GM12878 (cell line): ENCODE measurements around the gene RFC4. TPM values are rescaled to one million over a fixed set of nuclear protein-coding genes. Genes with fewer than 3 reads are reported as not detected.

Source experiments
- ASH2L ChIP-seq: fragments of 300-600, 200-600 bp; sonication (generic); IDR thresholded peaks from 2 replicates; pipeline ENCODE4 v1.6.1; 2017; ENCODE audit warnings: low read depth, mild to moderate bottlenecking, borderline replicate concordance
- CHD4 ChIP-seq: fragments of 200-600 bp; sonication (generic); IDR thresholded peaks from 2 replicates; pipeline ENCODE4 v1.6.1; 2016; ENCODE audit warnings: mild to moderate bottlenecking
- CREM ChIP-seq: IDR thresholded peaks from 2 replicates; pipeline ENCODE4 v1.6.1; 2014; ENCODE audit warnings: antibody characterized with exemption, low read depth
- DPF2 ChIP-seq: fragments of 450-650 bp; IDR thresholded peaks from 2 replicates; pipeline ENCODE4 v1.6.1; 2017; ENCODE audit warnings: mild to moderate bottlenecking
- HSF1 ChIP-seq: fragments of 150-350 bp; IDR thresholded peaks from 2 replicates; pipeline ENCODE4 v1.6.1; 2014; ENCODE audit warnings: mild to moderate bottlenecking, low read depth, low read length
- IKZF2 ChIP-seq, 2 experiments: fragments of 450-650 bp; IDR thresholded peaks; 2 replicates each; pipeline ENCODE4 v1.6.1; 2017; ENCODE audit warnings: mild to moderate bottlenecking in 2 of 2, moderate library complexity in 2 of 2
- NBN ChIP-seq: fragments of 450-650 bp; IDR thresholded peaks from 2 replicates; pipeline ENCODE4 v1.6.1; 2016
- RUNX3 ChIP-seq: IDR thresholded peaks from 2 replicates; pipeline ENCODE4 v1.6.1; 2012; ENCODE audit warnings: low read length, inconsistent platforms
- SIX5 ChIP-seq: IDR thresholded peaks from 2 replicates; pipeline ENCODE4 v1.6.1; 2011; ENCODE audit warnings: mild to moderate bottlenecking, low read depth, low read length, moderate library complexity; ENCODE audit not compliant: severe bottlenecking
- ZNF217 ChIP-seq: fragments of 450-650 bp; IDR thresholded peaks from 2 replicates; pipeline ENCODE4 v1.6.1; 2017; ENCODE audit warnings: antibody characterized with exemption, mild to moderate bottlenecking
- polyA plus RNA-seq, 11 experiments: library from polyadenylated mRNA; depleted of rRNA in 4 of 11; unstranded in 6 of 11; stranded (reverse) in 5 of 11; fragments of >200 nt; fragmentation: Nextera tagmentation in 4 of 11; fragmentation: Illumina TruSeq in 1 of 11; extraction: Ambion mirVana in 4 of 11; extraction: Trizol in 1 of 11; gene quantifications; 1 replicate in 1 of 11; 2 replicates in 10 of 11; pipeline versions ENCODE4 v1.2.1 to v1.2.3, GENCODE V29; 2011 to 2016; ENCODE audit warnings: inconsistent platforms in 2 of 11, missing spikeins in 2 of 11, low read depth in 1 of 11
- total RNA-seq, 4 experiments: library from RNA; depleted of rRNA in 3 of 4; stranded (reverse); fragments of >200 nt in 3 of 4; fragmentation: Illumina TruSeq in 1 of 4; extraction: Trizol in 1 of 4; gene quantifications; 2 replicates each; pipeline versions ENCODE4 v1.2.1 to v1.2.3, GENCODE V29; 2013 to 2021
- TF ChIP-seq, protein P1 (sequence below): fragments of 450-650 bp; IDR thresholded peaks from 2 replicates; pipeline ENCODE4 v1.6.1; 2017; ENCODE audit warnings: mild to moderate bottlenecking, moderate library complexity
- TF ChIP-seq, protein P2 (sequence below): fragments of 450-650 bp; IDR thresholded peaks from 2 replicates; pipeline ENCODE4 v1.6.1; 2016; ENCODE audit warnings: mild to moderate bottlenecking, moderate library complexity, borderline replicate concordance

Gene RFC4
- total and polyA plus RNA-seq, 10 of the 15 experiments (the other 5 are each of a cell fraction or from before 2014, with no cell fraction given): 49.1 to 144 (median 112) TPM

- no peak for TF ChIP-seq DPF2
- no peak for TF ChIP-seq SIX5
- TF ChIP-seq NBN: no peak
- TF ChIP-seq CHD4: no peak
- TF ChIP-seq ASH2L: no peak
- TF ChIP-seq ZNF217: no peak
- TF ChIP-seq HSF1: no peak
- TF ChIP-seq RUNX3: no peak
- TF ChIP-seq, protein P1, sequence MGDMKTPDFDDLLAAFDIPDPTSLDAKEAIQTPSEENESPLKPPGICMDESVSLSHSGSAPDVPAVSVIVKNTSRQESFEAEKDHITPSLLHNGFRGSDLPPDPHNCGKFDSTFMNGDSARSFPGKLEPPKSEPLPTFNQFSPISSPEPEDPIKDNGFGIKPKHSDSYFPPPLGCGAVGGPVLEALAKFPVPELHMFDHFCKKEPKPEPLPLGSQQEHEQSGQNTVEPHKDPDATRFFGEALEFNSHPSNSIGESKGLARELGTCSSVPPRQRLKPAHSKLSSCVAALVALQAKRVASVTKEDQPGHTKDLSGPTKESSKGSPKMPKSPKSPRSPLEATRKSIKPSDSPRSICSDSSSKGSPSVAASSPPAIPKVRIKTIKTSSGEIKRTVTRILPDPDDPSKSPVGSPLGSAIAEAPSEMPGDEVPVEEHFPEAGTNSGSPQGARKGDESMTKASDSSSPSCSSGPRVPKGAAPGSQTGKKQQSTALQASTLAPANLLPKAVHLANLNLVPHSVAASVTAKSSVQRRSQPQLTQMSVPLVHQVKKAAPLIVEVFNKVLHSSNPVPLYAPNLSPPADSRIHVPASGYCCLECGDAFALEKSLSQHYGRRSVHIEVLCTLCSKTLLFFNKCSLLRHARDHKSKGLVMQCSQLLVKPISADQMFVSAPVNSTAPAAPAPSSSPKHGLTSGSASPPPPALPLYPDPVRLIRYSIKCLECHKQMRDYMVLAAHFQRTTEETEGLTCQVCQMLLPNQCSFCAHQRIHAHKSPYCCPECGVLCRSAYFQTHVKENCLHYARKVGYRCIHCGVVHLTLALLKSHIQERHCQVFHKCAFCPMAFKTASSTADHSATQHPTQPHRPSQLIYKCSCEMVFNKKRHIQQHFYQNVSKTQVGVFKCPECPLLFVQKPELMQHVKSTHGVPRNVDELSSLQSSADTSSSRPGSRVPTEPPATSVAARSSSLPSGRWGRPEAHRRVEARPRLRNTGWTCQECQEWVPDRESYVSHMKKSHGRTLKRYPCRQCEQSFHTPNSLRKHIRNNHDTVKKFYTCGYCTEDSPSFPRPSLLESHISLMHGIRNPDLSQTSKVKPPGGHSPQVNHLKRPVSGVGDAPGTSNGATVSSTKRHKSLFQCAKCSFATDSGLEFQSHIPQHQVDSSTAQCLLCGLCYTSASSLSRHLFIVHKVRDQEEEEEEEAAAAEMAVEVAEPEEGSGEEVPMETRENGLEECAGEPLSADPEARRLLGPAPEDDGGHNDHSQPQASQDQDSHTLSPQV: no peak
- no peak for TF ChIP-seq IKZF2 (IDR thresholded peaks at IDR 0.05)
- TF ChIP-seq CREM: no peak
- TF ChIP-seq, protein P2, sequence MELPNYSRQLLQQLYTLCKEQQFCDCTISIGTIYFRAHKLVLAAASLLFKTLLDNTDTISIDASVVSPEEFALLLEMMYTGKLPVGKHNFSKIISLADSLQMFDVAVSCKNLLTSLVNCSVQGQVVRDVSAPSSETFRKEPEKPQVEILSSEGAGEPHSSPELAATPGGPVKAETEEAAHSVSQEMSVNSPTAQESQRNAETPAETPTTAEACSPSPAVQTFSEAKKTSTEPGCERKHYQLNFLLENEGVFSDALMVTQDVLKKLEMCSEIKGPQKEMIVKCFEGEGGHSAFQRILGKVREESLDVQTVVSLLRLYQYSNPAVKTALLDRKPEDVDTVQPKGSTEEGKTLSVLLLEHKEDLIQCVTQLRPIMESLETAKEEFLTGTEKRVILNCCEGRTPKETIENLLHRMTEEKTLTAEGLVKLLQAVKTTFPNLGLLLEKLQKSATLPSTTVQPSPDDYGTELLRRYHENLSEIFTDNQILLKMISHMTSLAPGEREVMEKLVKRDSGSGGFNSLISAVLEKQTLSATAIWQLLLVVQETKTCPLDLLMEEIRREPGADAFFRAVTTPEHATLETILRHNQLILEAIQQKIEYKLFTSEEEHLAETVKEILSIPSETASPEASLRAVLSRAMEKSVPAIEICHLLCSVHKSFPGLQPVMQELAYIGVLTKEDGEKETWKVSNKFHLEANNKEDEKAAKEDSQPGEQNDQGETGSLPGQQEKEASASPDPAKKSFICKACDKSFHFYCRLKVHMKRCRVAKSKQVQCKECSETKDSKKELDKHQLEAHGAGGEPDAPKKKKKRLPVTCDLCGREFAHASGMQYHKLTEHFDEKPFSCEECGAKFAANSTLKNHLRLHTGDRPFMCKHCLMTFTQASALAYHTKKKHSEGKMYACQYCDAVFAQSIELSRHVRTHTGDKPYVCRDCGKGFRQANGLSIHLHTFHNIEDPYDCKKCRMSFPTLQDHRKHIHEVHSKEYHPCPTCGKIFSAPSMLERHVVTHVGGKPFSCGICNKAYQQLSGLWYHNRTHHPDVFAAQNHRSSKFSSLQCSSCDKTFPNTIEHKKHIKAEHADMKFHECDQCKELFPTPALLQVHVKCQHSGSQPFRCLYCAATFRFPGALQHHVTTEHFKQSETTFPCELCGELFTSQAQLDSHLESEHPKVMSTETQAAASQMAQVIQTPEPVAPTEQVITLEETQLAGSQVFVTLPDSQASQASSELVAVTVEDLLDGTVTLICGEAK: no peak
Measured at GRCh38 chr3:186832276-186832675, 26.0 kb upstream of the RFC4 start (continued).
